Left lung (tissue), 10 donors: ENCODE data around the gene CRB2. TPM values are rescaled to one million over a fixed set of nuclear protein-coding genes. Genes with fewer than 3 reads are reported as not detected.

Experiments used
- ATAC-seq: fragments of 200-7000 bp; cut with Tn5 transposase; one replicate; pipeline ENCODE4 v1.9.1; 2020; ENCODE audit warnings: moderate library complexity
- DNase-seq, 4 donors: peaks; one replicate each; pipeline ENCODE4 v3.0.0-alpha.2; 2013 to 2020
- H3K27ac ChIP-seq, 2 donors: fragments of 200-600 bp; sonication (generic) in 1 of 2; one replicate each; pipeline versions ENCODE4 v1.5.0 to v1.8.0; 2020 to 2021
- H3K27me3 ChIP-seq, 2 donors: fragments of 200-600 bp; sonication (generic) in 1 of 2; one replicate each; pipeline versions ENCODE4 v1.5.0 to v1.8.0; 2020 to 2021
- H3K36me3 ChIP-seq, 2 donors: fragments of 200-600 bp; sonication (generic) in 1 of 2; one replicate each; pipeline versions ENCODE4 v1.5.0 to v1.8.0; 2020 to 2021
- H3K4me1 ChIP-seq, 2 donors: fragments of 200-600 bp; one replicate each; pipeline ENCODE4 v1.8.0; 2021
- H3K4me3 ChIP-seq, 2 donors: fragments of 200-600 bp; sonication (generic) in 1 of 2; one replicate each; pipeline versions ENCODE4 v1.5.0 to v1.8.0; 2020 to 2021; ENCODE audit warnings: mild to moderate bottlenecking in 1 of 2
- H3K9me3 ChIP-seq, 2 donors: fragments of 200-600 bp; sonication (generic) in 1 of 2; one replicate each; pipeline versions ENCODE4 v1.5.0 to v1.8.0; 2020 to 2021
- intact Hi-C, 2 donors: fragments of 100-400 bp; cut with DNase I; formaldehyde crosslinking; loops; one replicate each; pipeline versions ENCODE4 v1.11.2 to v1.14.2; 2022
- polyA plus RNA-seq, 6 donors: library from polyadenylated mRNA; unstranded; fragments of 120-200 nt; gene quantifications; one replicate each; pipeline ENCODE4 v1.2.1, GENCODE V29; 2013; ENCODE audit not compliant: insufficient read length in 6 of 6
- total RNA-seq, 2 donors: library from RNA; stranded (reverse); fragmentation: NEBNext Ultra II Directional; extraction: Animal tissue kit (Norgen Biotek cat#: 25700); gene quantifications; one replicate each; pipeline ENCODE4 v1.2.1, GENCODE V29; 2021
- TF ChIP-seq, protein P1 (sequence below), 2 donors: fragments of 200-600 bp; sonication (generic) in 1 of 2; IDR thresholded peaks; one replicate each; pipeline versions ENCODE4 v1.5.0 to v1.8.0; 2021; ENCODE audit warnings: antibody characterized with exemption in 2 of 2
- donor health status: DM: no; HTN: yes; CAD: no.
- donor health status: DM: no; HTN: no; CAD: no.

The CRB2 gene
- total and polyA plus RNA-seq, 8 donors, result 0.08 to 0.58 (median 0.34) TPM

DNA sequence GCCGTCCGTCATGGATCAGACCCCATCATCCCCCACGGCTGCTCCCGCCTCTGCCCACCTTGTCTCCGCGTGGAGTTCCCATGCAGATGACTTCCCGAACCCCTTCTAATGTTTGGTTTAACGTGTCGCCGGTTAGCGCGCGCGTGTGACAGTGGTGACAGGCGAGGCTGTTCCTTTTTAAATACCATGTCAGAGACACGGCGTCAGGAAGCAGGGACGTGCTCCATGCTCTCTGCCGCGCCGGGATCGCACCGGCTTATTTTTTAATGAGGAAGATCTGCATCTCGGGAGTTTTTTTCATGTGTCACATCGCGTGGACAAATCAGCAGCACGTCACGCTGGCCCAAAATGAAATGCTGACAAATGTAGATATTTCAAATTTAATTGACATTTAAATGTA, 35.9 kb downstream of the CRB2 start:
- Histone ChIP-seq H3K4me3 (no peak overlapping the region), H3K4me1 (peaks cover 0 to 4% of the 10 kb centered on the region in 2 donors), H3K27ac (no peak overlapping the region), H3K36me3 (no peaks in the 10 kb centered on the region), H3K9me3 (peaks cover 0 to 3% of the 10 kb centered on the region in 2 donors), H3K27me3 (no peaks in the 10 kb centered on the region)
- intact Hi-C loops, result no loop called here
- ATAC-seq, result no peak
- TF ChIP-seq, protein P1, sequence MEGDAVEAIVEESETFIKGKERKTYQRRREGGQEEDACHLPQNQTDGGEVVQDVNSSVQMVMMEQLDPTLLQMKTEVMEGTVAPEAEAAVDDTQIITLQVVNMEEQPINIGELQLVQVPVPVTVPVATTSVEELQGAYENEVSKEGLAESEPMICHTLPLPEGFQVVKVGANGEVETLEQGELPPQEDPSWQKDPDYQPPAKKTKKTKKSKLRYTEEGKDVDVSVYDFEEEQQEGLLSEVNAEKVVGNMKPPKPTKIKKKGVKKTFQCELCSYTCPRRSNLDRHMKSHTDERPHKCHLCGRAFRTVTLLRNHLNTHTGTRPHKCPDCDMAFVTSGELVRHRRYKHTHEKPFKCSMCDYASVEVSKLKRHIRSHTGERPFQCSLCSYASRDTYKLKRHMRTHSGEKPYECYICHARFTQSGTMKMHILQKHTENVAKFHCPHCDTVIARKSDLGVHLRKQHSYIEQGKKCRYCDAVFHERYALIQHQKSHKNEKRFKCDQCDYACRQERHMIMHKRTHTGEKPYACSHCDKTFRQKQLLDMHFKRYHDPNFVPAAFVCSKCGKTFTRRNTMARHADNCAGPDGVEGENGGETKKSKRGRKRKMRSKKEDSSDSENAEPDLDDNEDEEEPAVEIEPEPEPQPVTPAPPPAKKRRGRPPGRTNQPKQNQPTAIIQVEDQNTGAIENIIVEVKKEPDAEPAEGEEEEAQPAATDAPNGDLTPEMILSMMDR (IDR thresholded peaks at IDR 0.05), result no peak
- peak in 1 of 4 donors; percentile 65 for DNase-seq

DNA sequence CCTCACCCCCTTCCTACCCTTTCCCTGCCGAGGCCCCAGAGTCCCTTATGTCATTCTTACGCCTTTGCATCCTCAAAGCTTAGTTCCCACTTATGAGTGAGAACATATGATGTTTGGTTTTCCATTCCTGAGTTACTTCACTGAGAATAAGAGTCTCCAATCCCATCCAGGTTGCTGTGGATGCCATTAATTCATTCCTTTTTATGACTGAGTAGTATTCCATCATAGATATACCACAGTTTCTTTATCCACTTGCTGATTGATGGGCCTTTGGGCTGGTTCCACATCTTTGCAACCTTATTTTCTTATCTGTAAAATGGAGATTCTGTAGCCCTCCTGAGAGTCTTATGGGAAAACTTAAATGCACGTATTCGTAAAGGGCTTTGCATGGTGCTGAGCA, 36.8 kb downstream of the CRB2 start:
- peaks cover 0 to 3% of the 10 kb centered on the region in 2 donors for H3K4me1 ChIP-seq
- TF ChIP-seq, protein P1 (IDR thresholded peaks at IDR 0.05), result no peak
- H3K9me3 ChIP-seq, result peaks cover 0 to 3% of the 10 kb centered on the region in 2 donors
- H3K27me3 ChIP-seq, result no peaks in the 10 kb centered on the region
- no peak overlapping the region for H3K4me3 ChIP-seq
- intact Hi-C loops, result no loop called here
- DNase-seq (no peak), ATAC-seq (no peak)
- no peaks in the 10 kb centered on the region for H3K36me3 ChIP-seq
- H3K27ac ChIP-seq, result no peak overlapping the region

DNA sequence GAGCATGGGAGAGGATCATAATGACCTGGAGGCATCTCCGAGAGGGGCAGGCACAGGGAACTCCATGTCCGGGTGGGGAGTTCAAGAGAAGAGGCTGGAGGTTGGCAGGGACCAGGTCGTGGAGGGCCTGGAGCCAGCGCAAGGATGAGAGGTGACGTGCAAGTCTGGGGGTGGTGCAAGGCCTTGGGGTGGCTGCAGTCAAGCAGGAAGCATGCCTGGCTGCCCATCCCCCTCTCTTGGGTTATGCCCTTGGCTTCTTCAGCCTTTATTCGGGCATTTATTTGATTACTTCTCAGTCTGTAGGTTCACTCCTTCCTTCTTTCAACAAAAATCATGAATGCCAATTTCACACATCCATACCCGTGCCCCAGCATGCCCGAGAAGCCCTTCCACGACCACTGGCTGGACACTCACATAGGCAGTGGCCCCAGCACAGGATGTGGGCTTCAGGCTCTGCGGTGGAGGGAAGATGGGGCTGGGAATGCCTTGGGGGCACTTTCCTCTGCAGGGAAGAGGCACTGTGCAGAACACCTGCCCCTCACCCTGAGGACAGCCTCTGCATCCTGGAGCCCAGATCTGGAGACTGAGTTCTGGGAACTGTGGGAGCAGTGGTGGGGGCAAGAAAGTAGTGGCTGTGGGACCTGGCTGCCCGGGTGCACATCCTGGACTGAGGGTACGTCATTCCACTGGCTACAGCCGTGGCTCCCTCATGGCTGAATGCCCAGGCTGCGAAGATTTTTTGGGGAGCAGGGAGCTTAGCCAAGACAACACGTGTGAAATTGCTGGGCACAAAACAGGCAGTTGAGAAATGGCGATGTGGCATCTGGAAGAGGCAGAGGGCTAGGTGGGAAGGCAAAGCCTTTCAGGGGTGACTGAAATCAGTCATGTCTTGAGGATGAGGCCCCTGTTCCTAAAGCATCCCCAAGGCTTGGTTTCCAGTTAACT, 38.6 kb downstream of the CRB2 start:
- no peak overlapping the region for H3K27ac ChIP-seq
- ATAC-seq, result no peak
- H3K4me1 ChIP-seq, result no peaks in the 10 kb centered on the region
- no peak overlapping the region for H3K4me3 ChIP-seq
- peak in 1 of 4 donors; percentile 54 for DNase-seq
- peaks cover 0 to 3% of the 10 kb centered on the region in 2 donors for H3K9me3 ChIP-seq
- intact Hi-C loops, result no loop called here
- TF ChIP-seq, protein P1 (IDR thresholded peaks at IDR 0.05), result no peak
- H3K36me3 ChIP-seq, result no peaks in the 10 kb centered on the region
- H3K27me3 ChIP-seq, result no peaks in the 10 kb centered on the region

DNA sequence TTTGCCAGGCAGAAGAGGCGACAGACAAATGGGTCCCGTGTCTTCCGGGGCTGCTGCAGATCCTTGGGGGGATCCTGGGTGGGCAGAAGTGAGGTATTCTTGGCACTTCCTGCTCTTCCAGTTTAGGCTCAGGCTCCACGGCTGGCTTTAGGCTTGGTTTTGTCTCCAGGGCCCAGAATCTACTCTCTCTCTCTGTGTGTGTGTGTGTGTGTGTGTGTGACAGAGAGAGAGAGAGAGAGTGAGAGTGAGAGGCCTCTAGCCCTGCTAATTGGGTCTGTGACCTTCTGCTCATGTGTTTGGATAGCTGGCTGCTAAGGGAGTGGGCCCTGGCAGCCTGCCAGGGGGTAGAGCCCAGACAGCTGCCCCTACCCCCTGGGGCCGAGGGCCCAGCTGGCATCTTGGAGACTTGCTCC, 39.3 kb downstream of the CRB2 start:
- TF ChIP-seq, protein P1 (IDR thresholded peaks at IDR 0.05), result no peak
- Histone ChIP-seq H3K27ac (no peak overlapping the region), H3K4me1 (no peaks in the 10 kb centered on the region), H3K36me3 (no peaks in the 10 kb centered on the region), H3K27me3 (no peaks in the 10 kb centered on the region), H3K9me3 (peaks cover 0 to 3% of the 10 kb centered on the region in 2 donors), H3K4me3 (no peak overlapping the region)
- peak in 2 of 4 donors; percentile 36 to 41 for DNase-seq
- intact Hi-C loops, result no loop called here
- no peak for ATAC-seq

DNA sequence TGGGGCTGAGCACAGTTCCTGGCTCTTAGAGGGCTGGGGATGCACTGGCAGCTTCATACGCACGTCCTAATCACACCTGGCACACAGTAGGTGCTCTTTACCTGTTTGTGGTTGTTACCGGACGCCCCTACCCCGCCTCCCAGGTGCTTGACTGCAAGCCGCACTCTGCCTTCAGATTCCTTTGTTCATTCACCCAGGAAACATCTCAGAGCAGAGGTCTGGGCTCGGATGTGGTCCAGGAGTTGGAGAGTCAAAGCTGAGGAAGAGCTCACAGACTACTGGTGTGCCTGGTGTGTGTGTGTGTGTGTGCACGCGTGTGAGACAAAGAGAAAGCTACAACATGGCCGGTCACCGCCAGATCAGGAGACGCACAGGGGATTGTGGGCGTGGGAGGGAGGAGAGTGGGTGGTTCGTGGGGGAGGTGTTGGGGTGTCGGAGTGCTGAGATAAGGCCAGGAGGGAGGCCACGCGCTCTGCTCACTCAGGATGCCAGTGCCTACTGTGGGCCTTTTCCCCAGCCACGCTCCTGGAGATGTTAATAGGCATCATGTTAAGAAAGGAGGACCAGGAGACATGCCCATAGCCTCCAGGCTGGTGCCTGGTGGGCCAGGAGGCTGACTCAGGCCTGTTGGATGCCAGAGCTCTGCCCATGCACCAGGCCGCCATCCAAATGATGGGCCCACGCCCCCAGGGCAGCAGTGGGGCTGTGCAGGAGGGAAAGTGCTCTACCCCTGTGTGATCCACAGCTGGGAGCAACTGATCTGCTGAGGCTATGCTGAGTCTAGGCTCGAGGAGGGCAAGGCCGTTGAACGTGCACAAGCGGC, 39.9 kb downstream of the CRB2 start:
- DNase-seq (peak in 1 of 4 donors; percentile 43), ATAC-seq (no peak)
- TF ChIP-seq, protein P1 (IDR thresholded peaks at IDR 0.05), result no peak
- Histone ChIP-seq H3K9me3 (peaks cover 0 to 3% of the 10 kb centered on the region in 2 donors), H3K27ac (no peak overlapping the region), H3K4me3 (no peak overlapping the region), H3K27me3 (no peaks in the 10 kb centered on the region), H3K4me1 (no peaks in the 10 kb centered on the region), H3K36me3 (no peaks in the 10 kb centered on the region)
- intact Hi-C loops, result no loop called here
